GM10266 (cell line): ENCODE data around the gene RSF1.

Source experiments
- DNase-seq: peaks from one replicate; pipeline ENCODE4 v3.0.0; 2012; ENCODE audit errors: extremely low spot score
- TF ChIP-seq, protein P1 (sequence below): IDR thresholded peaks from 2 replicates; pipeline ENCODE4 v1.5.1; 2012; ENCODE audit warnings: mild to moderate bottlenecking, low read depth; ENCODE audit not compliant: control insufficient read depth, insufficient read depth; ENCODE audit errors: missing control alignments

The RSF1 gene

DNA sequence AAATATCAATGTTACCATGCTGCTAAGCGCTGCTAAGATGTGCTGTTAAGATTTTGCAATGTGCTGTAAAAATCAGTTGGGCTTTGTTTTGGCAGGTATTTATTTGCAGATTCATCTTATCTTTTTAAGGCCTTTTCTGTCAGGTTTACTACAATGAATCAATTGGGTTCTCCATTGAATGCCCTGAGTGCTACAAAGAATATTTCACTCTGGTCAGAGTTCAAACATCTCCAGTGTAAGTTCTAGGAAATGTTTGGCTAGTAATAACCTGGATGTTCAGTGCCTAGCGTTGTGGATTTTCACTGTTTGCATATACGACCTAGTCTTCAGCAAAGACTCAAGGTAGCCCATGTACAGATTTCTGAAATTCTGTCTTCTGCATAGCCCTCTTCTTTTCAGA, 36.0 kb downstream of the RSF1 start:
- TF ChIP-seq, protein P1, sequence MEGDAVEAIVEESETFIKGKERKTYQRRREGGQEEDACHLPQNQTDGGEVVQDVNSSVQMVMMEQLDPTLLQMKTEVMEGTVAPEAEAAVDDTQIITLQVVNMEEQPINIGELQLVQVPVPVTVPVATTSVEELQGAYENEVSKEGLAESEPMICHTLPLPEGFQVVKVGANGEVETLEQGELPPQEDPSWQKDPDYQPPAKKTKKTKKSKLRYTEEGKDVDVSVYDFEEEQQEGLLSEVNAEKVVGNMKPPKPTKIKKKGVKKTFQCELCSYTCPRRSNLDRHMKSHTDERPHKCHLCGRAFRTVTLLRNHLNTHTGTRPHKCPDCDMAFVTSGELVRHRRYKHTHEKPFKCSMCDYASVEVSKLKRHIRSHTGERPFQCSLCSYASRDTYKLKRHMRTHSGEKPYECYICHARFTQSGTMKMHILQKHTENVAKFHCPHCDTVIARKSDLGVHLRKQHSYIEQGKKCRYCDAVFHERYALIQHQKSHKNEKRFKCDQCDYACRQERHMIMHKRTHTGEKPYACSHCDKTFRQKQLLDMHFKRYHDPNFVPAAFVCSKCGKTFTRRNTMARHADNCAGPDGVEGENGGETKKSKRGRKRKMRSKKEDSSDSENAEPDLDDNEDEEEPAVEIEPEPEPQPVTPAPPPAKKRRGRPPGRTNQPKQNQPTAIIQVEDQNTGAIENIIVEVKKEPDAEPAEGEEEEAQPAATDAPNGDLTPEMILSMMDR = no peak
- no peak for DNase-seq

GRCh38 chr11:77783025-77783424, 37.5 kb downstream of the RSF1 start:
- DNase-seq = no peak
- TF ChIP-seq, protein P1 = no peak

GRCh38 chr11:77779935-77780334, 40.6 kb downstream of the RSF1 start:
- DNase-seq = no peak
- TF ChIP-seq, protein P1 = no peak

GRCh38 chr11:77778549-77778948, 42.0 kb downstream of the RSF1 start:
- TF ChIP-seq, protein P1 = no peak
- no peak for DNase-seq

DNA sequence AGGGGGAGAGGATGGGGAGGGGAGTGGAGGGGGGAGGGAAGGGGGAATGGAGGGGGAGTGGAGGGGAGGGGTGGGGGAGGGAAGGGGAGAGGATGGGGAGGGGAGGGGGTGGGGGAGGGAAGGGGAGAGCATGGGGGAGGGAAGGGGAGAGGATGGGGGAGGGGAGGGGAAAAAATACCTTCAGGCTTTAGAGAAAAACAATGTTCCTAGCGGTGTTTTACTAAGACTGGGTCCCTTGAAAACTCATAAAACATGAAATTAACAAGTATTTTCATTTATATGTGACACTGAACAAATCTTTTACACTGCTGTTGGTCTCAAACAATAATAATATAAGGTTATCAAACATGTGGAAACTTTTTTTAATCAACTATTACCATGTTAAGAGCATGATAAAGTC, 42.4 kb downstream of the RSF1 start:
- TF ChIP-seq, protein P1 = no peak
- no peak for DNase-seq

GRCh38 chr11:77776455-77776854, 44.1 kb downstream of the RSF1 start:
- no peak for DNase-seq
- TF ChIP-seq, protein P1 = peak; percentile 29

- no peak for DNase-seq
- TF ChIP-seq, protein P1 = no peak
These were observed 44.6 kb downstream of the RSF1 start for GRCh38 chr11:77775936-77776335.
